Nephron progenitor cell (in vitro differentiated cells): ENCODE data around the gene UBE2I.
A peak's percentile ranks its signal among the peaks of the same experiment; 100 is the strongest.

Experiments
- DNase-seq: peaks from one replicate; pipeline ENCODE4 v3.0.0; 2021
- H3K27ac Mint-ChIP-seq: 2 replicates; pipeline ENCODE4 v1.8.0; 2021; ENCODE audit warnings: mild to moderate bottlenecking, moderate library complexity, mixed read lengths
- H3K27me3 Mint-ChIP-seq: 2 replicates; pipeline ENCODE4 v1.8.0; 2021; ENCODE audit warnings: mild to moderate bottlenecking, low read depth, mixed read lengths; ENCODE audit not compliant: poor library complexity
- H3K36me3 Mint-ChIP-seq: 2 replicates; pipeline ENCODE4 v1.8.0; 2021; ENCODE audit warnings: low read depth, mixed read lengths
- H3K4me1 Mint-ChIP-seq: 2 replicates; pipeline ENCODE4 v1.8.0; 2021; ENCODE audit warnings: mixed read lengths
- H3K4me3 Mint-ChIP-seq: 2 replicates; pipeline ENCODE4 v1.8.0; 2021; ENCODE audit warnings: mild to moderate bottlenecking, moderate library complexity, mixed read lengths
- H3K9me3 Mint-ChIP-seq: 2 replicates; pipeline ENCODE4 v1.8.0; 2021; ENCODE audit warnings: mild to moderate bottlenecking, moderate library complexity, mixed read lengths
- CTCF ChIP-seq: fragments of 200-600 bp; sonication (generic); IDR thresholded peaks from 2 replicates; pipeline ENCODE4 v1.5.0; 2021; ENCODE audit warnings: antibody characterized with exemption

UBE2I gene

GRCh38 chr16:1322407-1322806 lies 13.0 kb downstream of the UBE2I start:
- no peak for DNase-seq
- Mint-ChIP-seq H3K27ac (no peak overlapping the region), H3K9me3 (no peaks in the 10 kb centered on the region), H3K4me1 (peaks cover 4% of the 10 kb centered on the region), H3K4me3 (no peak overlapping the region), H3K36me3 (peaks cover 45% of the 10 kb centered on the region), H3K27me3 (no peaks in the 10 kb centered on the region)
- TF ChIP-seq CTCF = no peak

GRCh38 chr16:1323296-1324239 lies 14.1 kb downstream of the UBE2I start:
- peaks cover 33% of the 10 kb centered on the region for H3K36me3 Mint-ChIP-seq
- no peak for TF ChIP-seq CTCF
- H3K27me3 Mint-ChIP-seq = no peaks in the 10 kb centered on the region
- H3K4me3 Mint-ChIP-seq = no peak overlapping the region
- no peaks in the 10 kb centered on the region for H3K9me3 Mint-ChIP-seq
- H3K4me1 Mint-ChIP-seq = peaks cover 4% of the 10 kb centered on the region
- no peak overlapping the region for H3K27ac Mint-ChIP-seq
- no peak for DNase-seq

GRCh38 chr16:1324286-1324826 lies 14.9 kb downstream of the UBE2I start:
- H3K9me3 Mint-ChIP-seq = no peaks in the 10 kb centered on the region
- H3K27ac Mint-ChIP-seq = peak overlapping the region; percentile 59
- peaks cover 4% of the 10 kb centered on the region for H3K4me1 Mint-ChIP-seq
- H3K36me3 Mint-ChIP-seq = peaks cover 26% of the 10 kb centered on the region
- peaks cover 3% of the 10 kb centered on the region for H3K27me3 Mint-ChIP-seq
- no peak overlapping the region for H3K4me3 Mint-ChIP-seq
- DNase-seq = no peak
- no peak for TF ChIP-seq CTCF

GRCh38 chr16:1325261-1325660 lies 15.8 kb downstream of the UBE2I start:
- Mint-ChIP-seq H3K36me3 (peaks cover 17% of the 10 kb centered on the region), H3K27me3 (peaks cover 8% of the 10 kb centered on the region), H3K27ac (no peak overlapping the region), H3K4me3 (no peak overlapping the region), H3K4me1 (peaks cover 4% of the 10 kb centered on the region), H3K9me3 (no peaks in the 10 kb centered on the region)
- TF ChIP-seq CTCF = no peak
- no peak for DNase-seq

GRCh38 chr16:1325673-1326371 lies 16.4 kb downstream of the UBE2I start:
- H3K9me3 Mint-ChIP-seq = no peaks in the 10 kb centered on the region
- no peak for TF ChIP-seq CTCF
- peaks cover 8% of the 10 kb centered on the region for H3K27me3 Mint-ChIP-seq
- H3K27ac Mint-ChIP-seq = no peak overlapping the region
- H3K4me3 Mint-ChIP-seq = no peak overlapping the region
- DNase-seq = no peak
- peaks cover 13% of the 10 kb centered on the region for H3K36me3 Mint-ChIP-seq
- H3K4me1 Mint-ChIP-seq = peaks cover 4% of the 10 kb centered on the region
